ENCODE data around the gene PTX4.

The PTX4 gene

DNA sequence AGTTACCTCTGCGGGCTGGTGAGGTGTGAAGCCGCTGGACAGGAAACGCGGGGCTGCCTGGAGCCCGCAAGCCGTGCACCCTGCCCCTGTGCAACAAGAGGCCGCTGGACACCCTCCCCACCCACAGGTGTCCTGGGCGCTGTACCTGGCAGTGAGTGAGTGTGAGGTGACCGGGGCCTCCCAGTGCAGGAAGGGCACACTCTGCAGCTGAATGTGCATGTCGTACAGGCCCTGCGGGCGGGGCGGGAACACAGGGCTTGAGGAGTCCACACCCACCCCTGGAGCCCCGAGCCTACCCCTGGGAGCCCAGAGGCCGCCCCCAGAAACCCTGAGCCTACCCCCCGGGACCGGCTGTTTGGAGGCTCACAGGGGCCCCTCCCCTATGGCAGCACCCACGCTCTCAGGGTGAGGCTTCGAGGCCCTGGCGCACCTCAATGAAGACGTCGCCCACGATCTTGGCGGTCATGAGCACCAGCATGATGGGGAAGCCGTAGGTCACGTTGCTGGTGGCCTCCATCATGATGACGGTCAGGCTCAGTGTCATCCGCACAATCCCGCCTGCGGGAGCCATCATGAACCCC lies 40.1 kb downstream of the PTX4 start:
- TF ChIP-seq, protein P1, sequence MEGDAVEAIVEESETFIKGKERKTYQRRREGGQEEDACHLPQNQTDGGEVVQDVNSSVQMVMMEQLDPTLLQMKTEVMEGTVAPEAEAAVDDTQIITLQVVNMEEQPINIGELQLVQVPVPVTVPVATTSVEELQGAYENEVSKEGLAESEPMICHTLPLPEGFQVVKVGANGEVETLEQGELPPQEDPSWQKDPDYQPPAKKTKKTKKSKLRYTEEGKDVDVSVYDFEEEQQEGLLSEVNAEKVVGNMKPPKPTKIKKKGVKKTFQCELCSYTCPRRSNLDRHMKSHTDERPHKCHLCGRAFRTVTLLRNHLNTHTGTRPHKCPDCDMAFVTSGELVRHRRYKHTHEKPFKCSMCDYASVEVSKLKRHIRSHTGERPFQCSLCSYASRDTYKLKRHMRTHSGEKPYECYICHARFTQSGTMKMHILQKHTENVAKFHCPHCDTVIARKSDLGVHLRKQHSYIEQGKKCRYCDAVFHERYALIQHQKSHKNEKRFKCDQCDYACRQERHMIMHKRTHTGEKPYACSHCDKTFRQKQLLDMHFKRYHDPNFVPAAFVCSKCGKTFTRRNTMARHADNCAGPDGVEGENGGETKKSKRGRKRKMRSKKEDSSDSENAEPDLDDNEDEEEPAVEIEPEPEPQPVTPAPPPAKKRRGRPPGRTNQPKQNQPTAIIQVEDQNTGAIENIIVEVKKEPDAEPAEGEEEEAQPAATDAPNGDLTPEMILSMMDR (IDR thresholded peaks at IDR 0.05; ENCODE audit: low read depth, low read length): no peak
- DNase-seq (ENCODE audit: extremely low read depth, low read depth): no peak

DNA sequence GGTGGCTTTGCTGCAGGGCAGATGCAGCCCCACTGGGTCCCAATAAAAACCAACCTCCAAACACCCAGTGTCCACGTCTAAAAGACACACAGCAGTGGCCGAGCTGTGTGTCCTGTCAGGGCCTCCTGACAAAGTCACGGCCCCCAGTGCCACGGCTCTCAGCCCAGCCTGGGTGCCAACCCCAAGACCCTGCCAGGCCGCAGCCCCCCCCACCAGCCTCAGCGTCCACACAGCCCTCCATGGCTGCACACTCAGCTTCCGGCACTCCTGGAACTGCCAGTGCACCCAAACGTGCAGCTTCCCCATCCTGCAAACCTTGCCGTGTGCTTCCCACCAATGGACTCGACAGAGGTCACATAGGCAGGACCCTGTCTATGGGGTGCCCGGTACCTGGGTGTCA lies 40.8 kb downstream of the PTX4 start:
- no peak for DNase-seq (ENCODE audit: extremely low read depth, low read depth)
- TF ChIP-seq, protein P1 (IDR thresholded peaks at IDR 0.05; ENCODE audit: low read depth, low read length): no peak

DNA sequence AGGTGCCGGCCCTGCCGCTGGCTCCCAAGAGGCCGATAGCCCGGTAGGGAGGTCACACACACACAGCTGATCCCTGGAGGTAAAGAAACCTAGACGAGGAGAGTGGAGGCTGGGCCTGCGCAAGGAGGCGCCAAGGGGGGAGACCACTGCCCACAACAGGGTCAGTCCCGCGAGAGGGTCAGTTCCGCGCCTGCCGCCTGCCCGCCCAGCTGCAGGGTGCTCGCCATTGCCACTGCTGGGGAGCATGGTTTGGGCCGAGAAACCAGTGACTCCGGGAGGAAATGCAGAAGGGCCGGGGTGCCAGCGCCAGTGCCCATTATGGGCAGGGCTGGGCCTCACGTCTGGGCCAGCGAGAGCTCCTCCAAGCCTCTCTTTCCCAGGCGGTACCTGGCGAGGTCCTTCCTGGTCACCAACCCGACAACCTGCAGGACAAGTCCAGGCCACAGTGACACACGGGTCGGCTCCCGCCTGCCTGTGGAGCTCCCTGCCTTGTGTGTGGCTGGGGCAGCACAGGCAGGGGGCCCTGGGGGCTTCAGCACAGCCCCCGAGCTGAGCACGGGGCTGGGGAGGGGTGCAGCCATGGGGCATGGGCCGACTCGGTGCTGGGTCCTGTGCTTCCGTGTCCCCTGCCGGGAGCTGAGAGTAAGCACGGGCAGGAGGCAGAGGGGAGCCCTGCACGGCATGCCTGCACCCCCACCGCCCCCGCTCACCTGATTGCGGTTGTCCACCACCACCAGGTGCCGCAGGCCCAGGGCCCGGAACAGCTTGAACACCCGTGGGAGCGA lies 42.3 kb downstream of the PTX4 start:
- no peak for DNase-seq (ENCODE audit: extremely low read depth, low read depth)

DNA sequence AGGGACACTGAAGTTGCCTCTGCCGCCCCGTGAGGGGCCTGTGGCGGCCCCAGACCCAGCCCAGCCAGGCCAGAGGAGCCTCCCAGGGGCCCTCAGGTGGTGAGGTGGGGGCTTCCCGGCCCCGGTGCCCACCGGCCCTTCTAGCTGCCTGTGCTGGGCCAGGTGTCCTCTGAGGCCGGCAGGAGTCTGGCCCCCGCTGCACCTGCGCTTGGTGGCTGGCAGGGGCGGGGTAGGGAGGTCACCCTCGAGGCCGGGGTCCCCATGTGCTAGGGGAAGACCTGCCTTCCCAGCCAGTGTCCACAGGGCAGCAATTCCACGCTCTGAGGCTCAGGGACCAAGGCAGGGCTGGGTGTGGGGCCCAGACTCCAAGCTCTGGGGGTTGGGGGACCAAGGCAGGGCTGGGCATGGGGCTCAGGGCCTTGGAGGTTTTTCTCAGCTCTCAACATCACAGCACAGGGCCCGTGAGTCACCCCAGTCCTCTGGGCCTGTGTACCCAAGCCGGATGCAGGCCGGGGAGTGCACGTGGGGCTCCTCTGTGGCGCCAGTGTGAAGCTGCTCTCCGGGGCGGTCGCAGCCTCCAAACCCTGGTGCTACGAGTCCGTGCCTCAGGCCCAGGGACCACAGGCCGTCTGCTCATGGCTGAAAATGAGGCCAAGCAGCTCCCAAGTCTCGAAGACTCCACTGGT lies 43.1 kb downstream of the PTX4 start:
- TF ChIP-seq, protein P1 (IDR thresholded peaks at IDR 0.05; ENCODE audit: low read depth, low read length): no peak
- DNase-seq (ENCODE audit: extremely low read depth, low read depth): no peak

More for the DNA sequence above, 42.3 kb downstream of the PTX4 start:
- TF ChIP-seq, protein P1 (IDR thresholded peaks at IDR 0.05; ENCODE audit: low read depth, low read length): no peak

DNA sequence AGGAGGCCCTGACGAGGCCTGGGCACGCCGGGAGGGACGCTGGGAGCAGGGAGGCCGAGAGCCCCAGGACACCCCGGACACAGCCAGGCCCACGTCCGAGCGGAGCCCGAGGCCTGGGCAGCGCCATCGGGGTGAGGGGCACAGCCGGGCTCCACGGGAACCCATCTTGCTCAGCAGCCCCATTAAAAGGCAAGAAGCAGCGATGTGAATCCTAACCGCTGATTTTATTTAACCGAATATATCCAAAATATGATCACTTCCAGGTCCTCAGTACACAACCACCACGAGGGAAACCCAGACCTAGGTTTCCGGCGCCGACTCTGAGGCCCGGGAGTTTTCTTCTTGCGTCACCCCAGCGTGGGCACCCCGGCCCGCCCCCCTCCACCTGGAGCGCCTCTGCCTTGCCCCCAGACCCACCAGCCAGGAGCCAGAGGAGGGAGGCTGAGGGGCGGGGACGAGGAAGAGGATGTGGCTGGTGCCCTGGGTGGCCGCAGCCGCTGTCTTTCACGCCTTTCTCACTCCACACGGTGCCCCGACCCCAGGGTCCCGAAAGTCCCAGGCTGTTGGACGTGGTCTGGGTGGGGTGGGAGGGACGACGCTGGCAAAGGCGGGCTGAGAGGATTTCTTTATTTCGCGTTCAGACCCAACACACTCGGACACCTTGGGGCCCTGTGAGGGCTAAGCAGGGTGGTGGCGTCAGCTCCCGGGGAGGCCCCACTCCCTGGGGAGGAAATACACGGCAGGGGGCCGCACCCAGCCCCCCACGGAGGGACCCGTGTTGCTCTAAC lies 43.8 kb downstream of the PTX4 start:
- TF ChIP-seq, protein P1 (IDR thresholded peaks at IDR 0.05; ENCODE audit: low read depth, low read length): no peak
- no peak for DNase-seq (ENCODE audit: extremely low read depth, low read depth)

DNA sequence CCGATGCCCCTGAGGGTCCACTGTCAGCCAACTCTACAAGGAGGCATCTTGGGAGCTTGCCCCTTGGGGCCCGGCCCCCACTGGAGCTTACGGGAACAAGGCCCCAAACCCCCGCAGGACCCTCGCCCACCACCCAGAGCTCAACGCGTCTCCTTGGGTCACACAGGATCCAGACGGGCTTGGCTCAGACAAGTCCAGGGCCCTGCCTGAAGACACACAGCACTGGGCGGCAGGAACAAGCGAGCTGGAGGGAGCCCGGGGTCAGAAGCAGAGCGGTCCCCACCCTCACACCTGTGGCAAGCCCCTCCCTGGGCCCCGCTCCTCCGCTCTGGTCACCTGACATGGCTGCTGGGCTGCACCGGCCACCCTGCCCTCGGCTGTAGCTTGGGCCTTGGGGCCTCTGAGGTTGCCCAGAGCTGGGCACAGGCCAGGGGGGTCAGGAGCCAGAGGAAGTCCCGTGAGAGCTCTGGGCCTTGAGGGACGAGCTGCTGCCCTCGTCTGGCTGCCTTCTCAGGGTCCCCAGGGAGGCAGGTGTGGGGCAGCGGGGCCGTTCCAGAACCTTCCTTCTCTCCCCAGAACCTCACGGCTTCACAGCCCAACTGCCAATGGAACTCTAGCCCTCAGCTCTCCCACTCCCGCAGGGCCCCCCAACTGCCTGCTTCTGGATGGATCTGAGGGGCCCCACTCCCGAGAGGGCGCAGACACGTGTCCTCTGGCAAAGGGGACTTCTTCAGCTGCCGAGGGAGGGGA lies 44.6 kb downstream of the PTX4 start, which contains the start of gene CCDC154:
CCDC154 (minus strand) TSS at position 577 of the 750 bp plus-strand sequence; CDS start at position 343, 234 bp downstream.
- TF ChIP-seq, protein P1 (IDR thresholded peaks at IDR 0.05; ENCODE audit: low read depth, low read length): no peak
- DNase-seq (ENCODE audit: extremely low read depth, low read depth): no peak

All from AG09319 (cell line).